ENCODE results near the gene BCAT1. TPM values are rescaled to one million over a fixed set of nuclear protein-coding genes. Genes with fewer than 3 reads are reported as not detected.

The BCAT1 gene
- total RNA-seq, 1 experiment from 2014 or later = 5.8 TPM

GRCh38 chr12:24919346-24920001, 29.4 kb downstream of the BCAT1 start:
- no peaks in the 10 kb centered on the region for H3K36me3 ChIP-seq (ENCODE audit: control insufficient read depth, insufficient read depth, low read length)
- ChIA-PET POLR2A (no interaction called here), CTCF (no interaction called here)
- no peak for ATAC-seq
- no peak overlapping the region for H3K4me3 ChIP-seq (ENCODE audit: low read depth in 2 of 2, low read length in 2 of 2)
- intact Hi-C loops (cut with micrococcal nuclease; ENCODE audit: unreplicated experiment) (no loop called here), in situ Hi-C loops (cut with HindIII; ENCODE audit: low pct_unique_long_range_greater_than_20kb, low sequenced_read_pairs) (no loop called here)
- no peak for DNase-seq (ENCODE audit: low read depth, low spot score)
- no peaks in the 10 kb centered on the region for H3K27me3 ChIP-seq (ENCODE audit: control insufficient read depth, insufficient read depth, low read length)
- no peak overlapping the region for H3K27ac ChIP-seq (ENCODE audit: low read length)
- BruUV-seq (replicated peaks) = no TSS peak
- H3K4me1 ChIP-seq (ENCODE audit: control insufficient read depth, insufficient read depth, low read length) = no peaks in the 10 kb centered on the region
- TF ChIP-seq, protein P1, sequence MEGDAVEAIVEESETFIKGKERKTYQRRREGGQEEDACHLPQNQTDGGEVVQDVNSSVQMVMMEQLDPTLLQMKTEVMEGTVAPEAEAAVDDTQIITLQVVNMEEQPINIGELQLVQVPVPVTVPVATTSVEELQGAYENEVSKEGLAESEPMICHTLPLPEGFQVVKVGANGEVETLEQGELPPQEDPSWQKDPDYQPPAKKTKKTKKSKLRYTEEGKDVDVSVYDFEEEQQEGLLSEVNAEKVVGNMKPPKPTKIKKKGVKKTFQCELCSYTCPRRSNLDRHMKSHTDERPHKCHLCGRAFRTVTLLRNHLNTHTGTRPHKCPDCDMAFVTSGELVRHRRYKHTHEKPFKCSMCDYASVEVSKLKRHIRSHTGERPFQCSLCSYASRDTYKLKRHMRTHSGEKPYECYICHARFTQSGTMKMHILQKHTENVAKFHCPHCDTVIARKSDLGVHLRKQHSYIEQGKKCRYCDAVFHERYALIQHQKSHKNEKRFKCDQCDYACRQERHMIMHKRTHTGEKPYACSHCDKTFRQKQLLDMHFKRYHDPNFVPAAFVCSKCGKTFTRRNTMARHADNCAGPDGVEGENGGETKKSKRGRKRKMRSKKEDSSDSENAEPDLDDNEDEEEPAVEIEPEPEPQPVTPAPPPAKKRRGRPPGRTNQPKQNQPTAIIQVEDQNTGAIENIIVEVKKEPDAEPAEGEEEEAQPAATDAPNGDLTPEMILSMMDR (IDR thresholded peaks at IDR 0.05) = no peak
- TF ChIP-seq SIN3A (IDR thresholded peaks at IDR 0.05; ENCODE audit: borderline replicate concordance, insufficient read depth, low read depth, low read length) = no peak
- no peak for TF ChIP-seq TCF7L2 (IDR thresholded peaks at IDR 0.05; ENCODE audit: low read depth, low read length)
- no peak for TF ChIP-seq POLR2AphosphoS5 (IDR thresholded peaks at IDR 0.05; ENCODE audit: low read depth, low read length)
- TF ChIP-seq, protein P2, sequence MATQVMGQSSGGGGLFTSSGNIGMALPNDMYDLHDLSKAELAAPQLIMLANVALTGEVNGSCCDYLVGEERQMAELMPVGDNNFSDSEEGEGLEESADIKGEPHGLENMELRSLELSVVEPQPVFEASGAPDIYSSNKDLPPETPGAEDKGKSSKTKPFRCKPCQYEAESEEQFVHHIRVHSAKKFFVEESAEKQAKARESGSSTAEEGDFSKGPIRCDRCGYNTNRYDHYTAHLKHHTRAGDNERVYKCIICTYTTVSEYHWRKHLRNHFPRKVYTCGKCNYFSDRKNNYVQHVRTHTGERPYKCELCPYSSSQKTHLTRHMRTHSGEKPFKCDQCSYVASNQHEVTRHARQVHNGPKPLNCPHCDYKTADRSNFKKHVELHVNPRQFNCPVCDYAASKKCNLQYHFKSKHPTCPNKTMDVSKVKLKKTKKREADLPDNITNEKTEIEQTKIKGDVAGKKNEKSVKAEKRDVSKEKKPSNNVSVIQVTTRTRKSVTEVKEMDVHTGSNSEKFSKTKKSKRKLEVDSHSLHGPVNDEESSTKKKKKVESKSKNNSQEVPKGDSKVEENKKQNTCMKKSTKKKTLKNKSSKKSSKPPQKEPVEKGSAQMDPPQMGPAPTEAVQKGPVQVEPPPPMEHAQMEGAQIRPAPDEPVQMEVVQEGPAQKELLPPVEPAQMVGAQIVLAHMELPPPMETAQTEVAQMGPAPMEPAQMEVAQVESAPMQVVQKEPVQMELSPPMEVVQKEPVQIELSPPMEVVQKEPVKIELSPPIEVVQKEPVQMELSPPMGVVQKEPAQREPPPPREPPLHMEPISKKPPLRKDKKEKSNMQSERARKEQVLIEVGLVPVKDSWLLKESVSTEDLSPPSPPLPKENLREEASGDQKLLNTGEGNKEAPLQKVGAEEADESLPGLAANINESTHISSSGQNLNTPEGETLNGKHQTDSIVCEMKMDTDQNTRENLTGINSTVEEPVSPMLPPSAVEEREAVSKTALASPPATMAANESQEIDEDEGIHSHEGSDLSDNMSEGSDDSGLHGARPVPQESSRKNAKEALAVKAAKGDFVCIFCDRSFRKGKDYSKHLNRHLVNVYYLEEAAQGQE (IDR thresholded peaks at IDR 0.05; ENCODE audit: insufficient read depth in 1 of 2, low read depth in 2 of 2, low read length in 1 of 2) = no peak
- no peaks in the 10 kb centered on the region for H3K9me3 ChIP-seq (ENCODE audit: control insufficient read depth, insufficient read depth, low read depth, low read length)

- POLR2A ChIA-PET = no interaction called here
- CTCF ChIA-PET = no interaction called here
- Histone ChIP-seq H3K9me3 (ENCODE audit: control insufficient read depth, insufficient read depth, low read depth, low read length) (no peaks in the 10 kb centered on the region), H3K4me3 (ENCODE audit: low read depth in 2 of 2, low read length in 2 of 2) (no peak overlapping the region), H3K36me3 (ENCODE audit: control insufficient read depth, insufficient read depth, low read length) (no peaks in the 10 kb centered on the region), H3K4me1 (ENCODE audit: control insufficient read depth, insufficient read depth, low read length) (no peaks in the 10 kb centered on the region), H3K27ac (ENCODE audit: low read length) (no peak overlapping the region), H3K27me3 (ENCODE audit: control insufficient read depth, insufficient read depth, low read length) (no peaks in the 10 kb centered on the region)
- TF ChIP-seq, protein P1 (IDR thresholded peaks at IDR 0.05) = no peak
- TF ChIP-seq POLR2AphosphoS5 (IDR thresholded peaks at IDR 0.05; ENCODE audit: low read depth, low read length) = no peak
- TF ChIP-seq, protein P2 (IDR thresholded peaks at IDR 0.05; ENCODE audit: insufficient read depth in 1 of 2, low read depth in 2 of 2, low read length in 1 of 2) = no peak
- no peak for TF ChIP-seq SIN3A (IDR thresholded peaks at IDR 0.05; ENCODE audit: borderline replicate concordance, insufficient read depth, low read depth, low read length)
- TF ChIP-seq TCF7L2 (IDR thresholded peaks at IDR 0.05; ENCODE audit: low read depth, low read length) = no peak
- no TSS peak for BruUV-seq (replicated peaks)
- intact Hi-C loops (cut with micrococcal nuclease; ENCODE audit: unreplicated experiment) = no loop called here
- in situ Hi-C loops (cut with HindIII; ENCODE audit: low pct_unique_long_range_greater_than_20kb, low sequenced_read_pairs) = no loop called here
- no peak for ATAC-seq
- no peak for DNase-seq (ENCODE audit: low read depth, low spot score)
Measured at GRCh38 chr12:24918596-24918995, 30.3 kb downstream of the BCAT1 start.
